Measurements from ENCODE around the gene HS6ST2.

HS6ST2 gene

DNA sequence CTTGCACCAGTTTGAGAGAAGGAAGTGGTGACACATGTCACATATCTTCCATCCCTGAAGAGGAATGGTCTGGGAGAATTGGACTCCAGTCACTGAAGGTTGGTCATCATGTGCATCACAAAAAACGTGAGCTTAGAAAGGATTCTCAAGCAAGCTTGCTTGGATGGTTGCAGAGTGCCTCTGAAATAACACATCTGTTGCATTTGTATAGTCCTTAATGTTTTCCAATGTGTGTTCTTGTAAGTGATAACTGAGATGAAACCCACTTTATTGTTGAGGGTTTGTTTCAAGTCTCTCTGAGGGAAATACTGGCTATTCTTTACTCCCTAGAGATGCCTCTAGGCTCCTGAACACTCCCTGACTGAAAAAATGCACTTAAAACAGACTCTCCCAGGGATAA lies 285.1 kb downstream of the HS6ST2 start:
- DNase-seq (ENCODE audit: low read depth in 2 of 2), result no peak

DNA sequence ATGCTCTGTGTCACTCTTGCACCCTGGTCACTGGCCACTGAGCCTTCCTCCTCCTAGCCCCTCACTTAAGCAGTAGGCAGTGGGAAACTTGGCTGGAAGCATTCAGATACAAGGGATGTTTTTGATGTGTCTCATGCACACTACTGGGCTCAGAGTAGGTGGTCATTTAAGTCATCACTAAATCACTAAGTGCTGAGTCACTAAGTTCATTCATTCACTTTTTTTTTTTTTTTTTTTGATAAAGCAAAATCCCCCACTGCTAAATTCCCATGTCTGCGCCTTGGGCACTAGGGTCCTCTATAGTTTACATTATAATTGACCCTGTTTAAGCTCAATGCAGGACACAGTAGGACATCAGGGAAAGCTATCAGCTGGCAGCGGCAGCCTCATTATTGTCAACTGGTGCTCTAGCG lies 287.2 kb downstream of the HS6ST2 start:
- no peak for DNase-seq (ENCODE audit: low read depth in 2 of 2)

DNA sequence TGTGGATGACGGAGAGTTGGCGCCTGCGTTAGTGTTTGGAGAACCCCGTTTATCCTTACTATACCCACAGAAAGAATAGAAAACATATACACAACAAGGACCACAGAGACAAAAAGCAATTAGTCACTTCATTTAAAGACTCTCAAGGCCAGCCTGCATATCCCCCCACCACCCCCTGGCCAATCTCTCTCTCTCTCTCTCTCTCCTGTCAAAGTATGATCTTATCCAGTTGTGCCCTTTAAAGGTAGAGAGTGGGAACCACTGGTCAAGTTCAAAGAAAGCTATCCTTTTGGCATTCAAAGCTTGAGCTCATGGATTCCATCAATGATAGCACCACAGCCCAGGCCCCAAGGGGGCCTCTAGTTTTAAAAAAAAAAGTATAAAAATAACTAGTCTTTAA lies 289.3 kb downstream of the HS6ST2 start:
- DNase-seq (ENCODE audit: low read depth in 2 of 2), result no peak

DNA sequence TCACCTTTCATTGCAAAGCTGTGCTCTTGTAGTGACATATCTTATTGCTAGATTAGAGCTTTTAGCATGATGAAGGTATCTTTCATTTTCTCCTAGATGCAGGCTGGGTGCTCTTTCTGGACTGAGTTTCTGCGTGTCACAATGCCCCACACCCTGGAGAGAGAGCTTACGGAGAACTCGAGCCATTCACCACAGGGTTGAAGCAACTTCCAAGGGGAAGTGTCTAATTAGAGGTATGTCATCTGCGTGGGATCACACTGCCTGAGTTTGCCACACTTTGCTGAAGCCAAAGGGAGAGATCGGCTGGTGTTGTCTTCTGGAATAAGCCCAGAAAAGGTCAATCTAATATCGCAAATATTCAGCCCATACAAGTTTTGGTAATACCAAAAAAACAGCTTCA lies 290.3 kb downstream of the HS6ST2 start:
- no peak for DNase-seq (ENCODE audit: low read depth in 2 of 2)

DNA sequence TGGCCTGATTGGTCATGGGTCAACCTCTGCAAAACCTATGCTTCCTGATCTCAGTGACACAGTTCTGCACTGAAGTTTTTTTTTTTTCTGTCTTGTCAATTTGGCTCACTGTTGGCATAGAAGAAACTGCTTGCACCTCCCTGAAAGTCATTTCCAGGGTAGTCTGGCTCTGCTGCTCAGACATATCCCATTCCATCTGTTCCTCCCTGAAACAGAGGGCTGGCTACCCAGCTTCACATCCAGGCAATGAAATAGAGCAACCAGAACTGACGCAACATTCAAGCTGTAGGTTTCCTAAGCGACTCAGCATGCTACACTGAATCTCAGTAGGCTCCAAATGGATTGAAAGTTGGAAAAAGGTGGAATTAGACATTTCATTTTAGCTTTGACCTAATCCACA lies 292.8 kb downstream of the HS6ST2 start:
- DNase-seq (ENCODE audit: low read depth in 2 of 2), result no peak

DNA sequence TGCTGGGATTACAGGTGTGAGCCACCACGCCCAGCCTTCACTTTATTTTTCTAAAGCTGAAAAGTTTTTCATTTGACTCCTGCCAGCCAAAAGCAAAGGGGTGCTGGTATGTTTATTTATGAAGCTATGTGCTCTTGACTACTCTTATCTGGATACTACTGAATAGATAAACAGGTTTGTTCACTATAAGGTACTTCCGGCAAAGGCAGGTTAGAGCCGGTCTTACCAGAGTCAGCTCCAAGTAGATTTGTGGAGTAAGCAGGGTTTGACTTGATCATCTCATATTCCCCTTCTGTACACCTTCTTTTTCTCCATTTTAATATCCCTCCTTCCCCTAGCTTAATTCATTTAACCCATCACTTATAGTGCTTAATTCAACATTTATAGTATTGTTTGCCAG lies 294.2 kb downstream of the HS6ST2 start:
- DNase-seq (ENCODE audit: low read depth in 2 of 2), result no peak

DNA sequence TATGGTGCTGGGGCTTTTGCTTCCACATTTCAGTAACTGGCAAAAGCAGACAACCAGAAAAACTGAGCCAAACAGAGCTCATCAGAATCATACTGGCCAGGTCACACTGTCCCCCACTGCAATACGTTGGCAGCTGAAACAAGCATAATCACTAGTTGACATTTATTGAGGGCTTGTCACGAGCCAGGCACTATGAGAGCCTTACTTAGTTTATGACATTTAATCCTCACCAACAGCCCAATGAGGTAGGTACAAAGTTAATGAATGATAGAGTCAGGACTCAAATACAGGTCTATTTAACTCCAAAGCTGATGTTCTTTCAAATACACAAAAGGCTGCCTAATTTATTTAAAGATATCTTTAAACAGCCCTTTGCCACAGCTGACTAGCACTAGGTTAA lies 295.6 kb downstream of the HS6ST2 start:
- no peak for DNase-seq (ENCODE audit: low read depth in 2 of 2)

DNA sequence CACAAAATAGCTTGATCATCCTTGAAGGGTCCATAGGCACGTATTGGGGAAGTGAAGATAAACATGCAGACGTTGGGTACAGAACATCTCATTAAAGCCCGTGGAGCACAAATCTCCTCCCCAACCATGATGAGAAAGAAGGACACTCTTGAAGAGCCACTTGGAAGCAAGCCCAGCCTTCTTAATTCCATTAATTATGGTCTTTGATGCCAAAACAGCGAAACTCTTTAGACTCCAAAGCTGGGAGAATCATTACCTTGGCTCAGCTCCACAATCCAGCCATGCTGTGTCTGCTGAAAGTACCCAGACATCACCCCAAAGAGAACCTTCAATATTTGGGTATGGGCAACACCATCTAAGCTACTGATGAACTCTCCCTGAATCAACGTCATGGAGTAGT lies 300.6 kb downstream of the HS6ST2 start:
- DNase-seq (ENCODE audit: low read depth in 2 of 2), result no peak

DNA sequence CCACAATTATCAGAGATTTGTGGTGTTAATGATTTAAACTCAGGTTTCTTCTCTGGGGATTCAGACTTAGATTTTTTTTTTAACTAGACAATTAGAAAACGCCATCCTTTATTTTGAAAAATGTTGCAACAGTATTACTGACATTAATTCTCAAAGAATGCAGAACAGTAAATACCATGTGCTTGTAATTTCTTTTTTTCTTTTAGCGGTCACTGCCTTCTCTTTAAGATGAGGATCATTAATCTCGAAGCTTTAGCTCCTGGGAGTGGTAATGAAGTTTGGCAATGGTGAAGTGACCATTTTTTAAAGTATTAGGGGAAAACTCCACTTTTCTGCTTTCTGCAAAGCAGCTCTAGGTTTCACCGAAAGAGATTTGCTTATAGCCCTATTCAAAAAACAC lies 305.6 kb downstream of the HS6ST2 start:
- DNase-seq (ENCODE audit: low read depth in 2 of 2), result no peak

DNA sequence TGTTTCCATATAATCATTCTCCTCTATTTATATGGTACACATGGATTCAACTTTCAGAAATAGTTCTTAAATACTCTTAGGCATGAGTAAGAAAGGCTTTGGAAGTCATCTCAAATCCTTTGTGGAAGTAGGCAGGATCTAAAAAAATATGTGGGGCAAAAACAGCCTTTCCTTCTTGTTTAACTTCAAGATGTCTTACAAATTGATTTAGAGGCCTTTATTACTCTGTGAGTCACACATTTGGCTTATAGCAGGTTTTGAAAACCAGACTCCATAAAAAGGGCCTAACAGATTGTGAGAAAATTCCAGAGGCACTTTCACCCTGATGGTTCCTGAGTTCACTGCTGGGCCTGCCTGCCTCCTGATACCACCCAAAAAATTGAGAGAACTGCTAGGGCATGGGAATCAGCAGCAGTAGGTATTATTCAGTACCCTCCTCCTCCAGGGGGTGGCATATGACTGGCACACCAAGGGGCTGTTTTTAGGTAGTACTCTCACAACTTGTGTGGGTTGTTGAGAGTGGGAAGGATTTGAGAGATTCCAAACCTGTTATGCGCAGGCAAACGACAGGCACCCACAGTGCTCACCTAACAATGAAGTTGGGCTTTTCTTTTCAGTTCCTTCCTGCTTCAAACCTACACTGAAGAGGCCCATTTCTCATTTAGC lies 306.9 kb downstream of the HS6ST2 start:
- no peak for DNase-seq (ENCODE audit: low read depth in 2 of 2)

DNA sequence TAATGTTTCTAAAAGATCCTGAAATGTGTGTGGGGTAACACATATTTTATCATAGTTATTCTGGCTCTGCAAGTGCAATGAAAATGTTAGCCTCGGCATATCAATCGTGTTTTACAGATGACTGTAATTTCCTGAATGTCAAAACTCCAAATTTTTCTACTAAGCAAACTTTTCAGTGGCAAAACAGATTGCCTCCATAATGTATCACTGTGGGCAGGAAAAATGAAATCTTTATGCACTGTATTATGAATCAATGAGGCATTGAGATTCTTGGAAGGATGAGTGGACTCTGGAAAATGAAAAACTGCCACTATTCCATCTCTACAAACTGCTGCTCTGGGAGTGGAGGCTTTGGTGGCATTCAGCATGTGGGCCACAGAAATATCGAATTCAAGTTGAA lies 309.5 kb downstream of the HS6ST2 start:
- DNase-seq (ENCODE audit: low read depth in 2 of 2), result no peak

DNA sequence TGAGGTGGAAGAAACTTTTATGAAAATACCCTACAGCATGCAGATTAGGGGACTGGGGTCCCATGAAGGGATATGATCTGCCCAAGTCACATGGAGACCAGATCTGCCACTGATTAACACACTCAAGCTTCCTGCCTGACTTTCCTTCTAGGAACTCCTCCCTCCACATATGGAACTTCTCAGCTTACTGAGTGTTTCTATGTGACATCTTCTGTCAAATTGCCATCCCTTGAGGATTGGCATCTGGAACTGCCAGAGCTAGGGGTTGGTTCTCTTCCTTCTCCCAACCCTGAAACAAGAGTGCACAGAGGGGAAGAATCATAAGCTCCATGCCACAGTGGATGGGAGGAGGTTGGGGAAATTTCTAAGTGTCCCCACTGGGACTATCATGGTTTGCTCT lies 319.0 kb downstream of the HS6ST2 start:
- DNase-seq (ENCODE audit: low read depth in 2 of 2), result no peak

DNA sequence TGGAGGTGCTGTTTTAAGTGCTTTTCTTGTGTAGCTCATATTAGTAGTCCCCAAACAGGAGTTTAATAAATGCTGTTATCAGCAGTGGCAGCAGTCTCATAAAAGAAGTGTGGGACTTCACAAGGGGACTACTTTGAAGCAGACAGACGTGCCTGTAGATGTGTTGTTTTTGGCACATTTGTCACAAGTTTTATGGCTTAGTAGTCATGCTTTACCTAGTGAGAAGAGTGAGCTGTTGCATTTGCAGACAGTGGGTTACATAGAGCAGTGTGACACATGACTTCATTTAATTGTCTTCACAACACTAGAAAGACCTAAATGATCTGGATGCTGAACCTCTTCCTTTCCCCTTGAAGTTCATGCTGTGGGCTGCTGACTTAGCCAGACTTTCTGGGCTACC lies 320.1 kb downstream of the HS6ST2 start:
- DNase-seq (ENCODE audit: low read depth in 2 of 2), result no peak

DNA sequence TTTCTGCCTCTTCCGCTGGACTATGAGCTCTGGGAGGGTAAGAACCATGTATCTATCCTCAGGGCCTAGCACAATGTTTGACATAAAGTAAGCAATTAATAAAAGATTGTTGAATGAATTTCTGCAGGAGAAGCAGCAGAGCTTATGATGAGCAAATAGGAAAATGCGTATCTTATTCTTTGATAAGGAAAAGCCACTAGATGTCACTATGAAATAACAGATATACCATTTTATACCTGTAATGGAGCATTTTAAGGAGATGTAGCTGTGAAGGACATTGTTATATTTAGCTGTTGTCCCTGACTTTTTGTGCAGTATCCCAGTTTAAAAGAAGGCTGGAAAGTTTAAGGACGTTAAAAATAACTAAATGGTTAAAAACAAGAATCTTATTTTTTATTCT lies 322.3 kb downstream of the HS6ST2 start:
- DNase-seq (ENCODE audit: low read depth in 2 of 2), result no peak

DNA sequence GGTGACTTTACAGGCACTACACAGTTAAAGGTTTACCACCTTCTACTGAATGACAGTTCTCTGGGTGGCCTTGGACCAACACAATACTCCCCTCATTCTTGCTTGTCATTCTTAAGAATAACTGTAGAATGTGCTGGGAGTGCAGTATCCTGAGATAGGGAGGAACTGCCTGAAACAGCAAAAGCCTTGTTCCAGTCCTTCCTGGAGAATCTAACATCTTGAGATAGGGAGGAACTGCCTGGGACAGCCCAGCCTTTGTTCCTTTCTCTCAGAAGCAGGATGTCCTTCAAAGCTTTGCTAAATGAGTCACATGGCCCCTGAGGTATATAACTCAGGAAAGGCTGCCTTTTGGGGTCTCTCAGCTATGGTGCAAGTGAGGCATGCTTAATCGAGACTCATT lies 323.9 kb downstream of the HS6ST2 start:
- DNase-seq (ENCODE audit: low read depth in 2 of 2), result no peak

DNA sequence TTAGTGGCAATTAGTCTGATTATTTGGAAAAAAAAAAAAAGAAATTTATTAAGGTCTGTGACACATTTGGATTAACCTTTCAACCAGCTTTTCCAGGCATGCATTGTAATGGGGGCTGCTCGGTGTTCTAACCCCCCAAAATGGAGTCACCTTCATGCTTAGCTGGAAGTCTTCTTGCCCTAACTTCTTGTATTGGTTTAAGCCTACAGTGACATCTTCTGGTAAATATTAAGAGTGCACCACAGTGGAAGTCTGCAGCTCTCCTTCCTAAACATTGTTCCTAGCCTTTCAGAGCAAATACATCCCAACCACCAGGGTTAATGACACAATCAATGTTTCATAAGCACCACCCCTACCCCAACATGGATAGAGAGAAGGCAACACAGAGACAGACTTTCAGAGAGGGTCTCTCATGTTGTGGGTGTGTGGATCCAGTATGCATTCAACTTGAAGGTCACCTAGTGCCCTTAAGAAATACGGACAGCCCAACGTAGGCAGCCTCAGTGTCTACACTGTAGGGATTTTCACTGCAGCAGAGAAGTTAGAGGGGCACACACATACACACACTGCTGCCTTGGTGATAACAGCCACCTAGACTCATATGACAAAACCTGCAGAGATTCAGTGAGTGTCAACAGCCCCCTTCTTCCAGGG lies 326.7 kb downstream of the HS6ST2 start:
- DNase-seq (ENCODE audit: low read depth in 2 of 2), result no peak

DNA sequence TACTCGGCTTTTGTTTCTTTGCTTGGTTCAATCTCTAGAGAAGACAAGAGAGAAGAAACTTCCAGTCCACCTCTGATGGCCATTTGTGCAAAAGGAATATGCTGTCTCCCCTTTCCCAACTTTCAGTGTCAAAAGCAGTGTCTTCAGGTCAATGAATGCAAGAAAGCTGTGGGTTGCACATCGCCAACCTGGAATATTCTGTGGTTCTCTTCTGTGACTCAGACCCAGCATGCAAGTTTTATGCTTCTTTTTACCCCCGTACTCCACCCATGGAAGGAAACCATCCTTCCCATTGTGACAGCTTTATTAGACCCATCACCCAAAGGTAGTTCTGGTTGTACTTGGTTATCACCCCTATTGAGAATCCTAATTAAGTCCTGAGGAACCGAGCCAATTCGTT lies 334.0 kb downstream of the HS6ST2 start:
- no peak for DNase-seq (ENCODE audit: low read depth in 2 of 2)

DNA sequence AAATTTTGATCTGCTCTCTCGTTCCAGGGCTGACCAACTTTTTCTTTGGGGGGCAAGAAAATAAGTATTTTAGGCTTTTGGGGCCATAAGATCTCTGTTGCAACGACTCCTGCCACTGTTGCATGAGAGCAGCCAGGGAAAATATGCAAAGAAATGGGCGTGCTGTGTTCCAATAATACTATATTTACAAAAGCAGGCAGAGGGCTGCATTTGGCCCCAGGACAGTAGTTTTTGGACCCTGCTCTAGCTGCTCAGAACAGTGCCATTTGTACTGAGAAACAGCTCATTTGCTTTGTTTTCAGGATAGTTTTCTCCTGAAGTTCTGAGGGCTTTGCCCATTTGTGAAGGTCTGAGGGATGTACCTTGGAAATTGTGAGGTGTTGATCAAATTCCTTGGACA lies 334.5 kb downstream of the HS6ST2 start:
- no peak for DNase-seq (ENCODE audit: low read depth in 2 of 2)

DNA sequence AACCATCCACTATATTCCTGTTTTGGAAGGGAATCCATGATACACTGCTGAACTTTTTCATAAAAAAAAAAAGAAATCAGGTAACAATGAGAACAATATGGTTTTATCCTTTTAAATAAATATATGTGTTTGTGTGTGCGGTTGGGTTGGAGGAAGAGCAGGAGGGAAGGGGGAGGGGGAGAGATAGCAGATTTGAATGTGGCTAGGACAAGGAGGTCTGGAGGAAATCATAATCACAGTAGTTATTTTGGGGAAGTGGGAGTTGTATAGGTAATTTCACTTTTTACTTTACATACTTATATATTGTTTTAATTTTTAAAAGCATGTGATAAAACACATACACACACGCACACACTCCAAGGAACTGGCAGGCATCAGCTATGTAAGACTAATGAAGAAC lies 335.1 kb downstream of the HS6ST2 start:
- no peak for DNase-seq (ENCODE audit: low read depth in 2 of 2)

DNA sequence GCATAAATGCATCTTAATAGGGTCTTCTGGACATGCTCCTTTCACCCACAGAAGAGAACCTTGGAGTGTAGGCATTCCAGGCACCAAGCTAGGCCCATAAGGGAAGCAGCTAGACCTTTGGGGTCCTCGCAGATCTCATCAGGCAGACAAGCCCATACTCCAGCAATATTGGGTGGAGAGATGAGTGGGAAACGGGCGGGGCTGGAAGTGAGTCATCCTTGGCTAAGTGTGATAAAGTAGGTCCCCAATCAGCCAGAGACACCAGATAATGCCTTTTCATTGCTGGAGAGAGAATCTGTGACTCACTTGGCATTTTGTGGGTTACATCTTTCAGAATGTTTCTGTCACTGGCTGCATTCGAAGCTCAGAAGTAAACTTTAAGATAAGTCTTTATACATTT lies 336.3 kb downstream of the HS6ST2 start:
- peak in 1 of 2 donors; percentile 16 for DNase-seq (ENCODE audit: low read depth in 2 of 2)

DNA sequence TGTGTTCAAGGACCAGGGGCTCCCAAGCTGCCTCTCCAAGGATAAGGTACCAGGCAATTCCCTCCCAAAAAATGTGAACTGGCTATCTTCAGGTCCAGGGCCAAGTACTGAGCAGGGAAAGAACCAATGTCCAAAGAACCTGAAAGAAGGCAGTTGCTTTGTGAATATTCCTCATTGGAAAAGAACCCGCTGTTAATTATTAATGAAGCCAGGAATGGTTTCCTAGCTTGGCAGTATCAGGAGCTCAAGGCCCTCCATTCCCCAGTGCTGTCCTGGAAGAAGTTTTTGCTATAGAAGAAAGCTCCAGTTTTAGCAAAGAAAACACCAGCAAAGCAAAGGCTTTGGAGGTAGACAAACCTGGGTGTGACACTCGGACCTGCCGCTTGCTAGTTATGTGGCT lies 339.6 kb downstream of the HS6ST2 start:
- no peak for DNase-seq (ENCODE audit: low read depth in 2 of 2)

DNA sequence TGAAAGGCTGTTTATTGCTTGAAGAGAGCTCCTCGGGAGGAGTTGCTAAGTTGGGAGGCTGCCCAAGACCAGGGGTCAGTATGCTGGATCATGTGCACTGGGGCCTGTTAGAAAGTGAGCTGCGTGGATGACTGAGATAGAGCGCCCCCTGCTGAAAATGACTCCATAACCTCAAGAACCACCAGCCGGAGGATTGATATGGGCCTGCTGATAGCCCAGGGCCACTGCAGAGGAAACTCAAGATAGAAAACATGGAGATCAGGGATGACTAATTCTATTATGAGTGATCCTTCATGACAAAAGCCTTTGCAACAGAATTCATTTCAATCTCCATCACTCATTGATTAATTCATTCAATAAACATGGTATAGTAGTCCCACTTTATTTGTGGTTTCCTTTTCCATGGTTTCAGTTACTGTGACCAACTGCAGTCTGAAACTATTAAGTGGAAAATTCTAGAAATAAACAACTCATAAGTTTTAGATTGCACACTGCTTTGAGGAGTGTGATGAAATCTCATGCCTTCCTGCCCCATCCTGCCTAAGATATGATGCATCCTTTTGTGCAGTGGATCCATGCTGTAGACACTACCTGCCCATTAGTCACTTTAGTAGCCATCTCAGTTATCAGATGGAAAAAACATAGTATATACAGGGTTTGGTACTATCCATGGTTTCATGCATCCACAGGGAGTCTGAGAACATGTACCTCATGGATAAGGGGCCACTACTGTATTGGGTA lies 342.9 kb downstream of the HS6ST2 start:
- peak in 1 of 2 donors; percentile 1 for DNase-seq (ENCODE audit: low read depth in 2 of 2)

DNA sequence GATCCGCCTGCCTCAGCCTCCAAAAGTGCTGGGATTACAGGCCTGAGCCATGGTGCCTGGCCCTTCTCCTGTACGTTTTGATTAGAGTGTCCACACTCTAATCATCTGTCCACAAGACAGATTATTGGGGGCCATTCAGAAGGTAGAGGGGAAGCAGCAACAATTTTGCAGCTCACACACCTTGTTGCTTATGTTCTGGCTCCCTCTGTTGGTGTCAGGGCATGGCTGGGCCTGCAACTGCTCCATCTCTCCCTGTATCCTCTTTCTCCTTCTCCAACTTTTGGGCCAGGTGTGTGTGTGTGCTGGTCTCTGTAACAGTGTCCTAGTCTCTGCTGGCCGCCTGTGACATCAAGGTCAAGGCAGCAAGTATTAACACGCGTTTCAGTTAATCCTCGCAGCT lies 344.1 kb downstream of the HS6ST2 start:
- no peak for DNase-seq (ENCODE audit: low read depth in 2 of 2)

All from stimulated activated CD8-positive, alpha-beta memory T cell treated with anti-CD3 and anti-CD28 coated beads, Interleukin-7, amount 100 ng/mL, for 4 hours (primary cell).